Measurements from ENCODE around the gene MAP2.

The MAP2 gene

GRCh38 chr2:209663139-209663538 lies 239.3 kb downstream of the MAP2 start:
- DNase-seq: peak; percentile 49

- no peak for DNase-seq
Measured at GRCh38 chr2:209663656-209664055, 239.8 kb downstream of the MAP2 start.

GRCh38 chr2:209666296-209666695 lies 242.4 kb downstream of the MAP2 start:
- DNase-seq: no peak

GRCh38 chr2:209671020-209671680 lies 247.3 kb downstream of the MAP2 start:
- DNase-seq: no peak

- DNase-seq: no peak
Measured at GRCh38 chr2:209673811-209674210, 250.0 kb downstream of the MAP2 start.

GRCh38 chr2:209680596-209680995 lies 256.7 kb downstream of the MAP2 start:
- no peak for DNase-seq

- no peak for DNase-seq
Measured at GRCh38 chr2:209681201-209681735, 257.4 kb downstream of the MAP2 start.

GRCh38 chr2:209682646-209683045 lies 258.8 kb downstream of the MAP2 start:
- DNase-seq: no peak

- no peak for DNase-seq
Measured at GRCh38 chr2:209685340-209685739, 261.5 kb downstream of the MAP2 start.

GRCh38 chr2:209685963-209686362 lies 262.1 kb downstream of the MAP2 start:
- DNase-seq: no peak

GRCh38 chr2:209686448-209686847 lies 262.6 kb downstream of the MAP2 start:
- DNase-seq: no peak

GRCh38 chr2:209687323-209687969 lies 263.6 kb downstream of the MAP2 start:
- DNase-seq: peak; percentile 52

GRCh38 chr2:209688385-209688784 lies 264.5 kb downstream of the MAP2 start:
- peak; percentile 1 for DNase-seq

- no peak for DNase-seq
Measured at GRCh38 chr2:209690029-209690754, 266.3 kb downstream of the MAP2 start.

GRCh38 chr2:209694748-209695147 lies 270.9 kb downstream of the MAP2 start:
- DNase-seq: no peak

GRCh38 chr2:209696836-209697711 lies 273.2 kb downstream of the MAP2 start:
- DNase-seq: no peak

- DNase-seq: no peak
Measured at GRCh38 chr2:209702775-209703174, 278.9 kb downstream of the MAP2 start.

GRCh38 chr2:209713219-209713618 lies 289.4 kb downstream of the MAP2 start:
- DNase-seq: no peak

- peak; percentile 5 for DNase-seq
Measured at GRCh38 chr2:209719034-209719433, 295.2 kb downstream of the MAP2 start.

- peak; percentile 56 for DNase-seq
Measured at GRCh38 chr2:209721497-209721896, 297.6 kb downstream of the MAP2 start.

GRCh38 chr2:209726311-209726710 lies 302.5 kb downstream of the MAP2 start:
- no peak for DNase-seq

- no peak for DNase-seq
Measured at GRCh38 chr2:209727077-209727476, 303.2 kb downstream of the MAP2 start.

GRCh38 chr2:209734805-209735204 lies 311.0 kb downstream of the MAP2 start:
- DNase-seq: no peak

Data from fibroblast of skin of right biceps (primary cell).